HepG2 (cell line): ENCODE results near the gene TEKTIP1. TPM values are rescaled to one million over a fixed set of nuclear protein-coding genes. Genes with fewer than 3 reads are reported as not detected.

ENCODE experiments used
- ARNT2 ChIP-seq: sonication (generic); formaldehyde crosslinking; IDR thresholded peaks from 2 replicates; pipeline ENCODE4 v1.8.0; 2022; ENCODE audit warnings: mild to moderate bottlenecking, low read depth, missing genetic modification reagents, moderate library complexity
- CC2D1A ChIP-seq: sonication (generic); formaldehyde crosslinking; IDR thresholded peaks from 2 replicates; pipeline ENCODE4 v1.8.1; 2023; ENCODE audit warnings: mild to moderate bottlenecking, missing genetic modification reagents
- ETV6 ChIP-seq: sonication (generic); formaldehyde crosslinking; conservative IDR thresholded peaks from 2 replicates; pipeline ENCODE4 v1.4.0; 2020; ENCODE audit warnings: missing genetic modification reagents
- FOXA3 ChIP-seq: IDR thresholded peaks from 2 replicates; pipeline ENCODE4 v1.6.1; 2016; ENCODE audit warnings: missing genetic modification reagents, missing compliant biosample characterization
- NR3C1 ChIP-seq: sonication (generic); formaldehyde crosslinking; IDR thresholded peaks from 2 replicates; pipeline ENCODE4 v1.4.0; 2020; ENCODE audit warnings: missing genetic modification reagents
- PPARG ChIP-seq: conservative IDR thresholded peaks from 2 replicates; pipeline ENCODE4 v1.6.1; 2016; ENCODE audit warnings: missing biosample characterization, missing genetic modification reagents
- PRDM10 ChIP-seq: sonication (generic); formaldehyde crosslinking; IDR thresholded peaks from 2 replicates; pipeline ENCODE4 v1.4.0; 2020; ENCODE audit warnings: low read depth, missing genetic modification reagents
- RFXANK ChIP-seq: IDR thresholded peaks from 2 replicates; pipeline ENCODE4 v1.6.1; 2016
- SP1 ChIP-seq, 2 experiments: fragments of 450-650 bp in 1 of 2; sonication (generic) in 1 of 2; formaldehyde crosslinking in 1 of 2; IDR thresholded peaks; 2 replicates each; pipeline versions ENCODE4 v1.4.0 to v1.6.1; 2016 to 2020; ENCODE audit warnings: missing genetic modification reagents in 1 of 2
- ZBTB10 ChIP-seq: sonication (generic); formaldehyde crosslinking; IDR thresholded peaks from 2 replicates; pipeline ENCODE4 v1.4.0; 2020; ENCODE audit warnings: missing genetic modification reagents, borderline replicate concordance
- ZBTB38 ChIP-seq: sonication (generic); formaldehyde crosslinking; IDR thresholded peaks from 2 replicates; pipeline ENCODE4 v1.5.1; 2020; ENCODE audit warnings: mild to moderate bottlenecking, missing genetic modification reagents
- ZC3H4 ChIP-seq: sonication (generic); formaldehyde crosslinking; IDR thresholded peaks from 2 replicates; pipeline ENCODE4 v1.4.0; 2020; ENCODE audit warnings: missing genetic modification reagents, borderline replicate concordance
- ZFP41 ChIP-seq: sonication (generic); formaldehyde crosslinking; IDR thresholded peaks from 2 replicates; pipeline ENCODE4 v1.4.0; 2020; ENCODE audit warnings: mild to moderate bottlenecking, missing genetic modification reagents, borderline replicate concordance
- ZNF263 ChIP-seq: sonication (generic); formaldehyde crosslinking; IDR thresholded peaks from 2 replicates; pipeline ENCODE4 v1.4.0; 2020; ENCODE audit warnings: missing genetic modification reagents
- ZNF264 ChIP-seq: sonication (generic); formaldehyde crosslinking; IDR thresholded peaks from 2 replicates; pipeline ENCODE4 v1.4.0; 2020; ENCODE audit warnings: missing genetic modification reagents
- ZNF484 ChIP-seq: sonication (generic); formaldehyde crosslinking; IDR thresholded peaks from 2 replicates; pipeline ENCODE4 v1.5.1; 2020; ENCODE audit warnings: mild to moderate bottlenecking, low read depth, missing genetic modification reagents, borderline replicate concordance
- polyA plus RNA-seq, 8 experiments: library from polyadenylated mRNA; depleted of rRNA in 3 of 8; stranded (reverse) in 7 of 8; unstranded in 1 of 8; fragments of >200 nt; fragmentation: Illumina TruSeq in 4 of 8; extraction: Trizol in 4 of 8; gene quantifications; 2 replicates each; pipeline versions ENCODE4 v1.2.1 to v1.2.3, GENCODE V29; 2011 to 2016; ENCODE audit warnings: low read depth in 4 of 8, missing spikeins in 1 of 8, mixed read lengths in 1 of 8; ENCODE audit not compliant: insufficient read depth in 1 of 8
- total RNA-seq, 5 experiments: library from RNA; depleted of rRNA; stranded (reverse); fragments of >200 nt; fragmentation: Illumina TruSeq; extraction: Trizol; gene quantifications; 2 replicates each; pipeline ENCODE4 v1.2.3, GENCODE V29; 2016; ENCODE audit warnings: low read depth in 1 of 5
- TF ChIP-seq, protein P1 (sequence below): sonication (generic); formaldehyde crosslinking; IDR thresholded peaks from 2 replicates; pipeline ENCODE4 v1.4.0; 2020; ENCODE audit warnings: missing genetic modification reagents, borderline replicate concordance

TEKTIP1 gene
- total and polyA plus RNA-seq, 2 of the 13 experiments (the other 11 are each of a cell fraction or from before 2014, with no cell fraction given): not detected

DNA sequence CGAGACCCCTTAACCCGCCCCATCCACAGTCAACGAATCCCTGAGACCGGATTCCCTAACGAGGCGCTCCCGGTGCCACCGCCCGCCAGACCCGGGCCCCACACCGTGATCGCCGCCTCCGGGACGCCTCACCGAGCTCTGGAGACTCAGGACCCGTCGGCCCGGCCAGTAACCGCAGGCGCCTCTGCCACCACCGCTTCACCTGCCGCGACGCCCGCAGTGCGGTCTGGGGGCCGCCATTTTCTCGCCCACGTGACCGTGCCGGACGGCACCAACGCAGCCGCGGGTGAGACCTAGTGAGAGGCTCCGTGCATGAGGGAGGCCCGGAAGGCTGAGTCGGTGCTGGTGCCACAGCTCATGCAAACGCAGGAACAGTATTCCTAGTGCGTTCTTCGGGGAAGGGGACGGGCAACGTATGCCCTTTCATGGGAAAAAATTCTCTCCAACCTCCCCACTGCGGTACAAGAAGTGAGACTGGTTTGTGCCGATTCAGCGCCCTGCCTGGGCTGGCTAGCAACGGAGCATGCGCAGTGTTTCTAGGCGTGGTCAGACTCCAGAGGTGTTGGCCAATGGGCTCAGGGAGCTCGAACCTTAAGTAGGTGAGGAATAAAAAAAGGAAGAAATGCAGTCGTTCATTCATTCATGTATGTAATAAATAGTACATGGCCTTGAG lies 38.4 kb upstream of the TEKTIP1 start, which contains the start of gene DOHH (continued):
- TF ChIP-seq ZBTB10 (CRISPR knock-in tag) (no peak), CC2D1A (CRISPR knock-in tag) (peak; percentile 74; the same call in 1 of the 2 replicates), ARNT2 (CRISPR knock-in tag) (peak; percentile 83), NR3C1 (CRISPR knock-in tag) (no peak), ZNF264 (CRISPR knock-in tag) (no peak), RFXANK (no peak), ZNF263 (no peak), FOXA3 (CRISPR knock-in tag) (peak; percentile 26; the same call in 1 of the 2 replicates), PPARG (CRISPR knock-in tag) (no peak), PRDM10 (peak; percentile 100), ZBTB38 (CRISPR knock-in tag) (0 out of 2 replicates have a peak, but pooled peaks have one; percentile 52), ETV6 (CRISPR knock-in tag) (0 out of 2 replicates have a peak, but pooled peaks have one; percentile 46), ZFP41 (CRISPR knock-in tag) (no peak; the same call in 1 of the 2 replicates), ZC3H4 (CRISPR knock-in tag) (no peak), SP1 (IDR thresholded peaks at IDR 0.05) (no peak), SP1 (CRISPR knock-in tag; IDR thresholded peaks at IDR 0.05) (peak; percentile 60), ZNF484 (CRISPR knock-in tag) (no peak)
- TF ChIP-seq, protein P1, sequence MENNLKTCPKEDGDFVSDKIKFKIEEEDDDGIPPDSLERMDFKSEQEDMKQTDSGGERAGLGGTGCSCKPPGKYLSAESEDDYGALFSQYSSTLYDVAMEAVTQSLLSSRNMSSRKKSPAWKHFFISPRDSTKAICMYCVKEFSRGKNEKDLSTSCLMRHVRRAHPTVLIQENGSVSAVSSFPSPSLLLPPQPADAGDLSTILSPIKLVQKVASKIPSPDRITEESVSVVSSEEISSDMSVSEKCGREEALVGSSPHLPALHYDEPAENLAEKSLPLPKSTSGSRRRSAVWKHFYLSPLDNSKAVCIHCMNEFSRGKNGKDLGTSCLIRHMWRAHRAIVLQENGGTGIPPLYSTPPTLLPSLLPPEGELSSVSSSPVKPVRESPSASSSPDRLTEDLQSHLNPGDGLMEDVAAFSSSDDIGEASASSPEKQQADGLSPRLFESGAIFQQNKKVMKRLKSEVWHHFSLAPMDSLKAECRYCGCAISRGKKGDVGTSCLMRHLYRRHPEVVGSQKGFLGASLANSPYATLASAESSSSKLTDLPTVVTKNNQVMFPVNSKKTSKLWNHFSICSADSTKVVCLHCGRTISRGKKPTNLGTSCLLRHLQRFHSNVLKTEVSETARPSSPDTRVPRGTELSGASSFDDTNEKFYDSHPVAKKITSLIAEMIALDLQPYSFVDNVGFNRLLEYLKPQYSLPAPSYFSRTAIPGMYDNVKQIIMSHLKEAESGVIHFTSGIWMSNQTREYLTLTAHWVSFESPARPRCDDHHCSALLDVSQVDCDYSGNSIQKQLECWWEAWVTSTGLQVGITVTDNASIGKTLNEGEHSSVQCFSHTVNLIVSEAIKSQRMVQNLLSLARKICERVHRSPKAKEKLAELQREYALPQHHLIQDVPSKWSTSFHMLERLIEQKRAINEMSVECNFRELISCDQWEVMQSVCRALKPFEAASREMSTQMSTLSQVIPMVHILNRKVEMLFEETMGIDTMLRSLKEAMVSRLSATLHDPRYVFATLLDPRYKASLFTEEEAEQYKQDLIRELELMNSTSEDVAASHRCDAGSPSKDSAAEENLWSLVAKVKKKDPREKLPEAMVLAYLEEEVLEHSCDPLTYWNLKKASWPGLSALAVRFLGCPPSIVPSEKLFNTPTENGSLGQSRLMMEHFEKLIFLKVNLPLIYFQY: peak; percentile 29; the same call in 1 of the 2 replicates
